Midbrain (tissue), 1 donor: ENCODE results near the gene LCN9.

Experiments
- DNase-seq: peaks from one replicate; lab custom pipeline; 2025; lab: John Stamatoyannopoulos, UW

LCN9 gene

GRCh38 chr9:135698767-135699166 is 35.7 kb downstream of the LCN9 start:
- DNase-seq = no peak

GRCh38 chr9:135699440-135699839 is 36.3 kb downstream of the LCN9 start, which contains the start of gene SOHLH1:
Gene SOHLH1 (minus strand): TSS chr9:135699481. CDS start chr9:135699467, 14 bp downstream.
- no peak for DNase-seq

GRCh38 chr9:135700525-135700924 is 37.4 kb downstream of the LCN9 start:
- DNase-seq = no peak

- no peak for DNase-seq
Observed at GRCh38 chr9:135701067-135701958, 38.2 kb downstream of the LCN9 start.

GRCh38 chr9:135701959-135702721 is 39.0 kb downstream of the LCN9 start, which contains the start of gene KCNT1:
Gene KCNT1 (plus strand): TSS chr9:135702185. CDS start chr9:135702259, 74 bp downstream.
- DNase-seq = no peak

- no peak for DNase-seq
Observed at GRCh38 chr9:135703726-135704125, 40.6 kb downstream of the LCN9 start.

GRCh38 chr9:135704483-135704882 is 41.4 kb downstream of the LCN9 start:
- no peak for DNase-seq

- DNase-seq = no peak
Observed at GRCh38 chr9:135705376-135705775, 42.3 kb downstream of the LCN9 start.

- DNase-seq = no peak
Observed at GRCh38 chr9:135706288-135706687, 43.2 kb downstream of the LCN9 start.

- DNase-seq = no peak
Observed at GRCh38 chr9:135707252-135708138, 44.4 kb downstream of the LCN9 start.

- DNase-seq = no peak
Observed at GRCh38 chr9:135708164-135708563, 45.1 kb downstream of the LCN9 start.

GRCh38 chr9:135711391-135711790 is 48.3 kb downstream of the LCN9 start:
- no peak for DNase-seq

- no peak for DNase-seq
Observed at GRCh38 chr9:135711881-135712280, 48.8 kb downstream of the LCN9 start.

GRCh38 chr9:135712613-135713295 is 49.6 kb downstream of the LCN9 start:
- DNase-seq = no peak

- no peak for DNase-seq
Observed at GRCh38 chr9:135714242-135715055, 51.3 kb downstream of the LCN9 start.

GRCh38 chr9:135715056-135715595 is 52.0 kb downstream of the LCN9 start:
- no peak for DNase-seq

GRCh38 chr9:135716045-135716444 is 52.9 kb downstream of the LCN9 start:
- DNase-seq = no peak
